K562 (cell line): Measurements from ENCODE around the gene PRKCE. TPM values are rescaled to one million over a fixed set of nuclear protein-coding genes. Genes with fewer than 3 reads are reported as not detected.

Experiments used
- BHLHE40 ChIP-seq: IDR thresholded peaks from 2 replicates; pipeline ENCODE4 v1.6.1; 2011; ENCODE audit warnings: low read length, improper control_type of control experiment
- GABPB1 ChIP-seq: sonication (generic); formaldehyde crosslinking; IDR thresholded peaks from 2 replicates; pipeline ENCODE4 v1.8.0; 2022; ENCODE audit warnings: mild to moderate bottlenecking, missing genetic modification reagents
- IRF9 ChIP-seq: fragments of 450-650 bp; IDR thresholded peaks from 2 replicates; pipeline ENCODE4 v1.6.1; 2016; ENCODE audit warnings: missing biosample characterization, missing genetic modification characterization
- JUN ChIP-seq, 2 experiments: sonication (generic) in 1 of 2; formaldehyde crosslinking in 1 of 2; IDR thresholded peaks; 2 replicates each; pipeline versions ENCODE4 v1.6.1 to v1.8.0; 2012 to 2022; ENCODE audit warnings: borderline replicate concordance in 2 of 2, mild to moderate bottlenecking in 2 of 2, improper control_type of control experiment in 1 of 2, low read depth in 1 of 2, low read length in 1 of 2, missing genetic modification reagents in 1 of 2
- MYNN ChIP-seq, 2 experiments: sonication (generic); formaldehyde crosslinking in 1 of 2; IDR thresholded peaks; 2 replicates each; pipeline versions ENCODE4 v1.5.0 to v1.6.1; 2016 to 2020; ENCODE audit warnings: antibody characterized with exemption in 1 of 2, missing genetic modification reagents in 1 of 2
- ZNF318 ChIP-seq, 2 experiments: fragments of 450-650 bp; IDR thresholded peaks; 2 replicates each; pipeline ENCODE4 v1.6.1; 2016; ENCODE audit warnings: mild to moderate bottlenecking in 2 of 2, borderline replicate concordance in 1 of 2, low read depth in 1 of 2, moderate library complexity in 1 of 2
- polyA plus RNA-seq, 8 experiments: library from polyadenylated mRNA; depleted of rRNA in 4 of 8; stranded (reverse) in 5 of 8; unstranded in 3 of 8; fragments of >200 nt; fragmentation: Nextera tagmentation in 2 of 8; fragmentation: Illumina TruSeq in 1 of 8; extraction: Ambion mirVana in 2 of 8; extraction: Trizol in 1 of 8; gene quantifications; 2 replicates each; pipeline versions ENCODE4 v1.2.1 to v1.2.3, GENCODE V29; 2011 to 2014; ENCODE audit warnings: inconsistent platforms in 1 of 8, missing spikeins in 1 of 8
- total RNA-seq, 7 experiments: library from RNA; depleted of rRNA in 6 of 7; stranded (reverse); fragments of >200 nt in 6 of 7; fragmentation: Illumina TruSeq in 2 of 7; extraction: Trizol in 2 of 7; gene quantifications; 2 replicates each; pipeline versions ENCODE4 v1.2.1 to v1.2.3, GENCODE V29; 2011 to 2021; ENCODE audit warnings: low replicate concordance in 1 of 7
- TF ChIP-seq, protein P1 (sequence below): sonication (generic); formaldehyde crosslinking; IDR thresholded peaks from 2 replicates; pipeline ENCODE4 v1.8.0; 2023; ENCODE audit warnings: mild to moderate bottlenecking, missing genetic modification reagents

Gene PRKCE
- total and polyA plus RNA-seq, 9 of the 15 experiments (the other 6 are each of a cell fraction or from before 2014, with no cell fraction given): 0.06 to 1.0 (median 0.22) TPM; not detected in 1

GRCh38 chr2:46134531-46135227 is 483.2 kb downstream of the PRKCE start (continued):
- TF ChIP-seq JUN (IDR thresholded peaks at IDR 0.05; ENCODE audit: borderline replicate concordance, low read depth, low read length): 0 out of 2 replicates have a peak, but pooled peaks have one; percentile 35
- no peak for TF ChIP-seq JUN (CRISPR knock-in tag; IDR thresholded peaks at IDR 0.05; ENCODE audit: borderline replicate concordance)
- peak in 1 of 2 experiments; percentile 89; a peak in 2 of 4 replicates for TF ChIP-seq ZNF318 (IDR thresholded peaks at IDR 0.05; ENCODE audit: borderline replicate concordance in 1 of 2, low read depth in 1 of 2)
- peak; percentile 25; the same call in 1 of the 2 replicates for TF ChIP-seq BHLHE40
- 0 out of 2 replicates have a peak, but pooled peaks have one; percentile 20 for TF ChIP-seq GABPB1 (CRISPR knock-in tag)
- TF ChIP-seq, protein P1, sequence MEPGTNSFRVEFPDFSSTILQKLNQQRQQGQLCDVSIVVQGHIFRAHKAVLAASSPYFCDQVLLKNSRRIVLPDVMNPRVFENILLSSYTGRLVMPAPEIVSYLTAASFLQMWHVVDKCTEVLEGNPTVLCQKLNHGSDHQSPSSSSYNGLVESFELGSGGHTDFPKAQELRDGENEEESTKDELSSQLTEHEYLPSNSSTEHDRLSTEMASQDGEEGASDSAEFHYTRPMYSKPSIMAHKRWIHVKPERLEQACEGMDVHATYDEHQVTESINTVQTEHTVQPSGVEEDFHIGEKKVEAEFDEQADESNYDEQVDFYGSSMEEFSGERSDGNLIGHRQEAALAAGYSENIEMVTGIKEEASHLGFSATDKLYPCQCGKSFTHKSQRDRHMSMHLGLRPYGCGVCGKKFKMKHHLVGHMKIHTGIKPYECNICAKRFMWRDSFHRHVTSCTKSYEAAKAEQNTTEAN (CRISPR knock-in tag): no peak
- TF ChIP-seq IRF9: no peak
- no peak for TF ChIP-seq MYNN (IDR thresholded peaks at IDR 0.05)
- TF ChIP-seq MYNN (CRISPR knock-in tag; IDR thresholded peaks at IDR 0.05): no peak
